ENCODE results near the gene GPX6. TPM values are rescaled to one million over a fixed set of nuclear protein-coding genes. Genes with fewer than 3 reads are reported as not detected.

Gene GPX6
- not detected in 2 replicates for total RNA-seq
- 0.41 TPM in 1 of 2 replicates, not detected in the other for polyA plus RNA-seq

GRCh38 chr6:28515676-28516075, at the start of gene GPX6:
TSS of gene GPX6 (minus strand) at chr6:28515793. CDS start at chr6:28515743, 50 bp downstream.
- Histone ChIP-seq H2AFZ (no peak within 1 kb of the TSS), H3K27ac (no peak within 1 kb of the TSS), H3K4me1 (ENCODE audit: insufficient read depth) (no peaks in the 10 kb centered on the region), H3K9me2 (replicated peaks; ENCODE audit: insufficient read depth) (no peaks in the 10 kb centered on the region), H3K9me3 (ENCODE audit: low read depth) (no peaks in the 10 kb centered on the region), H3K36me3 (replicated peaks; ENCODE audit: insufficient read depth, low read depth) (no peaks in the 10 kb centered on the region), H3K27me3 (peaks cover 5% of the 10 kb centered on the region), H3K4me3 (no peak within 1 kb of the TSS), H3K79me2 (no peaks in the 10 kb centered on the region), H3K4me2 (no peak within 1 kb of the TSS), H4K20me1 (ENCODE audit: insufficient read depth, poor library complexity, severe bottlenecking) (no peaks in the 10 kb centered on the region)
- 71% methylated on average over 4 of the region's 4 CpGs for WGBS (ENCODE audit: low lambda C conversion rate, missing lambda C conversion rate)
- DNase-seq (ENCODE audit: low spot score) = no peak
- no peak for TF ChIP-seq CTCF (IDR thresholded peaks at IDR 0.05; ENCODE audit: poor library complexity)
- no peak for TF ChIP-seq EZH2phosphoT487 (IDR thresholded peaks at IDR 0.05; ENCODE audit: low read depth, severe bottlenecking, unreplicated experiment)
- no peak for TF ChIP-seq EZH2 (IDR thresholded peaks at IDR 0.05; ENCODE audit: borderline replicate concordance)

- no peak for DNase-seq (ENCODE audit: low spot score)
- 45% methylated on average over 3 of the region's 3 CpGs for WGBS (ENCODE audit: low lambda C conversion rate, missing lambda C conversion rate)
- Histone ChIP-seq H3K36me3 (replicated peaks; ENCODE audit: insufficient read depth, low read depth) (no peaks in the 10 kb centered on the region), H3K27me3 (peaks cover 9% of the 10 kb centered on the region), H3K4me2 (no peak overlapping the region), H3K9me3 (ENCODE audit: low read depth) (no peaks in the 10 kb centered on the region), H3K9me2 (replicated peaks; ENCODE audit: insufficient read depth) (no peaks in the 10 kb centered on the region), H3K27ac (no peak overlapping the region), H4K20me1 (ENCODE audit: insufficient read depth, poor library complexity, severe bottlenecking) (no peaks in the 10 kb centered on the region), H3K4me1 (ENCODE audit: insufficient read depth) (no peaks in the 10 kb centered on the region), H2AFZ (no peak overlapping the region), H3K79me2 (no peaks in the 10 kb centered on the region), H3K4me3 (no peak overlapping the region)
- no peak for TF ChIP-seq CTCF (IDR thresholded peaks at IDR 0.05; ENCODE audit: poor library complexity)
- TF ChIP-seq EZH2 (IDR thresholded peaks at IDR 0.05; ENCODE audit: borderline replicate concordance) = no peak
- TF ChIP-seq EZH2phosphoT487 (IDR thresholded peaks at IDR 0.05; ENCODE audit: low read depth, severe bottlenecking, unreplicated experiment) = no peak
Observed at GRCh38 chr6:28563430-28564095, 48.0 kb upstream of the GPX6 start.

- TF ChIP-seq EZH2phosphoT487 (IDR thresholded peaks at IDR 0.05; ENCODE audit: low read depth, severe bottlenecking, unreplicated experiment) = no peak
- no peak for TF ChIP-seq EZH2 (IDR thresholded peaks at IDR 0.05; ENCODE audit: borderline replicate concordance)
- TF ChIP-seq CTCF (IDR thresholded peaks at IDR 0.05; ENCODE audit: poor library complexity) = no peak
- DNase-seq (ENCODE audit: low spot score) = no peak
- Histone ChIP-seq H3K27me3 (peaks cover 9% of the 10 kb centered on the region), H3K4me3 (no peak overlapping the region), H3K79me2 (no peaks in the 10 kb centered on the region), H4K20me1 (ENCODE audit: insufficient read depth, poor library complexity, severe bottlenecking) (no peaks in the 10 kb centered on the region), H3K36me3 (replicated peaks; ENCODE audit: insufficient read depth, low read depth) (no peaks in the 10 kb centered on the region), H2AFZ (no peak overlapping the region), H3K4me1 (ENCODE audit: insufficient read depth) (no peaks in the 10 kb centered on the region), H3K27ac (no peak overlapping the region), H3K9me3 (ENCODE audit: low read depth) (no peaks in the 10 kb centered on the region), H3K9me2 (replicated peaks; ENCODE audit: insufficient read depth) (no peaks in the 10 kb centered on the region), H3K4me2 (no peak overlapping the region)
- WGBS (ENCODE audit: low lambda C conversion rate, missing lambda C conversion rate) = 72% methylated on average over 3 of the region's 3 CpGs
Observed at GRCh38 chr6:28558629-28559028, 43.0 kb upstream of the GPX6 start.

All from hepatocyte (in vitro differentiated cells).